HFF-Myc (cell line): ENCODE measurements around the gene MED17.
"Not testable (repeated sequence)": the region's sequence is repeated elsewhere in the genome, so short reads cannot be mapped to it uniquely, and the experiment has no call there.

Experiments
- DNase-seq: peaks from one replicate; pipeline ENCODE4 v3.0.0-alpha.2; 2011; ENCODE audit warnings: low read depth; ENCODE audit errors: extremely low read depth
- H3K4me3 ChIP-seq: replicated peaks from 2 replicates; pipeline ENCODE4 v1.5.1; 2011; ENCODE audit warnings: low read depth, mild to moderate bottlenecking, control low read depth, low read length
- CTCF ChIP-seq: IDR thresholded peaks from 2 replicates; pipeline ENCODE4 v1.5.1; 2012; ENCODE audit warnings: mild to moderate bottlenecking, low read depth, low read length, control low read depth; ENCODE audit errors: missing control alignments

The MED17 gene

GRCh38 chr11:93744669-93745004 lies 39.4 kb upstream of the MED17 start:
- peak overlapping the region; percentile 25; the same call in 1 of the 2 replicates for H3K4me3 ChIP-seq
- no peak for DNase-seq

GRCh38 chr11:93745005-93745755 lies 38.9 kb upstream of the MED17 start:
- peak overlapping the region; percentile 25 for H3K4me3 ChIP-seq
- not testable (repeated sequence) for DNase-seq

More at GRCh38 chr11:93744669-93745004, 39.4 kb upstream of the MED17 start:
- TF ChIP-seq CTCF, result no peak

- no peak overlapping the region for H3K4me3 ChIP-seq
- DNase-seq, result no peak
- no peak for TF ChIP-seq CTCF
Measured at GRCh38 chr11:93746101-93746500, 38.0 kb upstream of the MED17 start.

- no peak for TF ChIP-seq CTCF
- no peak for DNase-seq
- H3K4me3 ChIP-seq, result no peak overlapping the region
Measured at GRCh38 chr11:93747122-93747521, 37.0 kb upstream of the MED17 start.

GRCh38 chr11:93751001-93751400 lies 33.1 kb upstream of the MED17 start:
- DNase-seq, result no peak
- TF ChIP-seq CTCF, result no peak
- H3K4me3 ChIP-seq, result no peak overlapping the region

- H3K4me3 ChIP-seq, result no peak overlapping the region
- TF ChIP-seq CTCF, result no peak
- no peak for DNase-seq
Measured at GRCh38 chr11:93753241-93753640, 30.8 kb upstream of the MED17 start.

- H3K4me3 ChIP-seq, result no peak overlapping the region
- DNase-seq, result no peak
- no peak for TF ChIP-seq CTCF
Measured at GRCh38 chr11:93756748-93757147, 27.3 kb upstream of the MED17 start.
